Hepatocyte (in vitro differentiated cells): ENCODE data around the gene CCDC27. TPM values are rescaled to one million over a fixed set of nuclear protein-coding genes. Genes with fewer than 3 reads are reported as not detected.

Experiments used
- DNase-seq: peaks from one replicate; pipeline ENCODE4 v3.0.0-alpha.2; 2016; ENCODE audit warnings: low spot score
- H2AFZ ChIP-seq: fragments of 200-600 bp; sonication (generic); 2 replicates; pipeline ENCODE4 v1.6.0; 2016; ENCODE audit warnings: antibody characterized with exemption, mild to moderate bottlenecking
- H3K27ac ChIP-seq: fragments of 200-600 bp; sonication (generic); 2 replicates; pipeline ENCODE4 v1.5.1; 2016; ENCODE audit warnings: mild to moderate bottlenecking
- H3K27me3 ChIP-seq: fragments of 200-600 bp; sonication (generic); 2 replicates; pipeline ENCODE4 v1.6.1; 2016
- H3K36me3 ChIP-seq: fragments of 200-600 bp; sonication (generic); replicated peaks from 2 replicates; pipeline ENCODE4 v1.5.1; 2016; ENCODE audit warnings: low read depth; ENCODE audit not compliant: insufficient read depth
- H3K4me1 ChIP-seq: fragments of 200-600 bp; sonication (generic); 2 replicates; pipeline ENCODE4 v1.5.1; 2016; ENCODE audit warnings: mild to moderate bottlenecking, moderate library complexity; ENCODE audit not compliant: insufficient read depth
- H3K4me2 ChIP-seq: fragments of 200-600 bp; sonication (generic); 2 replicates; pipeline ENCODE4 v1.6.0; 2016
- H3K4me3 ChIP-seq: fragments of 200-600 bp; sonication (generic); 2 replicates; pipeline ENCODE4 v1.5.1; 2016; ENCODE audit warnings: mild to moderate bottlenecking
- H3K79me2 ChIP-seq: fragments of 200-600 bp; sonication (generic); 2 replicates; pipeline ENCODE4 v1.6.0; 2017; ENCODE audit warnings: mild to moderate bottlenecking
- H3K9me2 ChIP-seq: fragments of 200-600 bp; sonication (generic); replicated peaks from 2 replicates; pipeline ENCODE4 v1.6.0; 2017; ENCODE audit warnings: mild to moderate bottlenecking; ENCODE audit not compliant: insufficient read depth
- H3K9me3 ChIP-seq: fragments of 200-600 bp; sonication (generic); 2 replicates; pipeline ENCODE4 v1.5.1; 2016; ENCODE audit warnings: low read depth, mild to moderate bottlenecking
- H4K20me1 ChIP-seq: fragments of 200-600 bp; sonication (generic); 2 replicates; pipeline ENCODE4 v1.6.0; 2016; ENCODE audit warnings: mild to moderate bottlenecking; ENCODE audit not compliant: insufficient read depth, poor library complexity, severe bottlenecking
- CTCF ChIP-seq: fragments of 200-600 bp; sonication (generic); IDR thresholded peaks from 2 replicates; pipeline ENCODE4 v1.5.1; 2016; ENCODE audit warnings: antibody characterized with exemption, mild to moderate bottlenecking; ENCODE audit not compliant: poor library complexity
- EZH2 ChIP-seq: fragments of 200-600 bp; sonication (generic); IDR thresholded peaks from 2 replicates; pipeline ENCODE4 v1.6.1; 2016; ENCODE audit warnings: antibody characterized with exemption, mild to moderate bottlenecking, borderline replicate concordance
- EZH2phosphoT487 ChIP-seq: fragments of 200-600 bp; sonication (generic); IDR thresholded peaks from one replicate; pipeline ENCODE4 v1.6.1; 2018; ENCODE audit warnings: antibody characterized with exemption, mild to moderate bottlenecking, low read depth, moderate library complexity; ENCODE audit not compliant: unreplicated experiment, severe bottlenecking
- WGBS: methylation state at CpG from one replicate; pipeline ENCODE4 v1.1.6; 2016; ENCODE audit warnings: low lambda C conversion rate; ENCODE audit errors: missing lambda C conversion rate; 5-methylcytosine and 5-hydroxymethylcytosine counted together
- polyA plus RNA-seq: library from polyadenylated mRNA; unstranded; fragments of >200 nt; fragmentation: Nextera tagmentation; extraction: Ambion mirVana; gene quantifications from 2 replicates; pipeline ENCODE4 v1.2.1, GENCODE V29; 2016
- total RNA-seq: library from RNA; depleted of rRNA; stranded (reverse); fragments of >200 nt; gene quantifications from 2 replicates; pipeline ENCODE4 v1.2.3, GENCODE V29; 2014

The CCDC27 gene
- total and polyA plus RNA-seq, 2 experiments from 2014 or later = 0.17 to 0.59 TPM

GRCh38 chr1:3745590-3746381, 6.5 kb upstream of the CCDC27 start:
- H3K4me3 ChIP-seq = no peak overlapping the region
- H3K9me2 ChIP-seq = no peaks in the 10 kb centered on the region
- TF ChIP-seq EZH2phosphoT487 (no peak), CTCF (no peak), EZH2 (no peak)
- peaks cover 6% of the 10 kb centered on the region for H3K4me1 ChIP-seq
- WGBS = 85% methylated on average over 25 of the region's 25 CpGs
- no peak for DNase-seq
- H3K79me2 ChIP-seq = peaks cover 19% of the 10 kb centered on the region
- no peaks in the 10 kb centered on the region for H3K36me3 ChIP-seq
- H2AFZ ChIP-seq = no peak overlapping the region
- H3K27ac ChIP-seq = no peak overlapping the region
- no peaks in the 10 kb centered on the region for H3K9me3 ChIP-seq
- peak overlapping the region; percentile 99 for H3K4me2 ChIP-seq
- no peaks in the 10 kb centered on the region for H3K27me3 ChIP-seq
- H4K20me1 ChIP-seq = no peaks in the 10 kb centered on the region

GRCh38 chr1:3746389-3746829, 5.8 kb upstream of the CCDC27 start:
- peak overlapping the region; percentile 69 for H3K4me3 ChIP-seq

GRCh38 chr1:3746830-3747521, 5.3 kb upstream of the CCDC27 start:
- H3K9me3 ChIP-seq = no peaks in the 10 kb centered on the region
- WGBS = 1% methylated on average over 25 of the region's 73 CpGs
- peaks cover 19% of the 10 kb centered on the region for H3K79me2 ChIP-seq
- no peaks in the 10 kb centered on the region for H3K36me3 ChIP-seq
- peak; percentile 90 for DNase-seq
- no peaks in the 10 kb centered on the region for H3K27me3 ChIP-seq
- H3K4me1 ChIP-seq = peaks cover 6% of the 10 kb centered on the region
- no peaks in the 10 kb centered on the region for H4K20me1 ChIP-seq
- no peaks in the 10 kb centered on the region for H3K9me2 ChIP-seq
- peak overlapping the region; percentile 99 for H3K4me2 ChIP-seq
- peak overlapping the region; percentile 69 for H3K4me3 ChIP-seq
- peak overlapping the region; percentile 34 for H2AFZ ChIP-seq
- TF ChIP-seq EZH2phosphoT487 = no peak
- no peak for TF ChIP-seq CTCF
- TF ChIP-seq EZH2 = no peak
- H3K27ac ChIP-seq = no peak overlapping the region

More at GRCh38 chr1:3746389-3746829, 5.8 kb upstream of the CCDC27 start:
- Histone ChIP-seq H4K20me1 (no peaks in the 10 kb centered on the region), H3K27me3 (no peaks in the 10 kb centered on the region), H3K9me3 (no peaks in the 10 kb centered on the region), H3K36me3 (no peaks in the 10 kb centered on the region), H3K27ac (no peak overlapping the region), H3K4me2 (peak overlapping the region; percentile 99), H3K9me2 (no peaks in the 10 kb centered on the region), H3K4me1 (peaks cover 6% of the 10 kb centered on the region), H2AFZ (peak overlapping the region; percentile 34), H3K79me2 (peaks cover 19% of the 10 kb centered on the region)
- TF ChIP-seq CTCF (no peak), EZH2 (no peak), EZH2phosphoT487 (no peak)
- no peak for DNase-seq
- 7% methylated on average over 35 of the region's 35 CpGs for WGBS
